H9 (cell line): Measurements from ENCODE around the gene ADAMTS17. TPM values are rescaled to one million over a fixed set of nuclear protein-coding genes. Genes with fewer than 3 reads are reported as not detected.

ENCODE experiments used
- DNase-seq: peaks from one replicate; pipeline ENCODE4 v3.0.0-alpha.2; 2017
- H2AFZ ChIP-seq: one replicate; pipeline ENCODE4 v1.6.1; 2013; ENCODE audit warnings: mild to moderate bottlenecking, low read length, control low read depth, moderate library complexity
- H2AK5ac ChIP-seq: 2 replicates; pipeline ENCODE4 v1.6.1; 2013; ENCODE audit warnings: low read length, control low read depth, mixed read lengths; ENCODE audit not compliant: insufficient read length
- H2BK120ac ChIP-seq: one replicate; pipeline ENCODE4 v1.6.1; 2013; ENCODE audit warnings: low read depth, mild to moderate bottlenecking, low read length, control low read depth, inconsistent platforms; ENCODE audit not compliant: poor library complexity, severe bottlenecking
- H2BK12ac ChIP-seq: 2 replicates; pipeline ENCODE4 v1.6.1; 2013; ENCODE audit warnings: low read length, control low read depth, mixed read lengths, low read depth; ENCODE audit not compliant: insufficient read length
- H2BK15ac ChIP-seq: 2 replicates; pipeline ENCODE4 v1.6.1; 2013; ENCODE audit warnings: low read depth, low read length, control low read depth
- H2BK20ac ChIP-seq: one replicate; pipeline ENCODE4 v1.6.1; 2013; ENCODE audit warnings: low read depth, mild to moderate bottlenecking, low read length, control low read depth, inconsistent platforms; ENCODE audit not compliant: poor library complexity, severe bottlenecking
- H2BK5ac ChIP-seq: 2 replicates; pipeline ENCODE4 v1.6.1; 2013; ENCODE audit warnings: low read length, control low read depth, mixed read lengths; ENCODE audit not compliant: insufficient read length
- H3K14ac ChIP-seq: 2 replicates; pipeline ENCODE4 v1.6.1; 2013; ENCODE audit warnings: low read length, control low read depth; ENCODE audit not compliant: insufficient read depth
- H3K18ac ChIP-seq: 2 replicates; pipeline ENCODE4 v1.6.1; 2013; ENCODE audit warnings: low read depth, mild to moderate bottlenecking, mixed read lengths, low read length, control low read depth; ENCODE audit not compliant: insufficient read length
- H3K23ac ChIP-seq: 2 replicates; pipeline ENCODE4 v1.6.1; 2013; ENCODE audit warnings: low read length, control low read depth, mixed read lengths, low read depth; ENCODE audit not compliant: insufficient read length
- H3K23me2 ChIP-seq: 2 replicates; pipeline ENCODE4 v1.6.1; 2013; ENCODE audit warnings: low read depth, mild to moderate bottlenecking, mixed read lengths, low read length, control low read depth; ENCODE audit not compliant: insufficient read length, poor library complexity, severe bottlenecking
- H3K27ac ChIP-seq: 2 replicates; pipeline ENCODE4 v1.5.1; 2013; ENCODE audit warnings: low read length, control low read depth, mixed read lengths, low read depth; ENCODE audit not compliant: insufficient read length
- H3K27me3 ChIP-seq: 2 replicates; pipeline ENCODE4 v1.6.1; 2013; ENCODE audit warnings: low read length, control low read depth, inconsistent platforms; ENCODE audit not compliant: insufficient read depth
- H3K4ac ChIP-seq: 2 replicates; pipeline ENCODE4 v1.6.1; 2013; ENCODE audit warnings: low read depth, mild to moderate bottlenecking, control low read depth, inconsistent platforms, low read length, moderate library complexity
- H3K4me1 ChIP-seq: 2 replicates; pipeline ENCODE4 v1.6.1; 2013; ENCODE audit warnings: low read length, control low read depth, inconsistent platforms; ENCODE audit not compliant: insufficient read depth
- H3K4me2 ChIP-seq: 2 replicates; pipeline ENCODE4 v1.6.1; 2013; ENCODE audit warnings: low read length, control low read depth, mixed read lengths; ENCODE audit not compliant: insufficient read length, insufficient read depth
- H3K56ac ChIP-seq: 2 replicates; pipeline ENCODE4 v1.6.1; 2013; ENCODE audit warnings: low read depth, mild to moderate bottlenecking, mixed read lengths, low read length, control low read depth; ENCODE audit not compliant: insufficient read length
- H3K79me1 ChIP-seq: 2 replicates; pipeline ENCODE4 v1.6.1; 2013; ENCODE audit warnings: low read depth, mild to moderate bottlenecking, moderate library complexity, low read length, control low read depth, inconsistent platforms; ENCODE audit not compliant: insufficient read depth, poor library complexity, severe bottlenecking
- H3K79me2 ChIP-seq: 2 replicates; pipeline ENCODE4 v1.6.1; 2013; ENCODE audit warnings: low read length, control low read depth, inconsistent platforms; ENCODE audit not compliant: insufficient read depth
- H3K9ac ChIP-seq: 2 replicates; pipeline ENCODE4 v1.6.1; 2013; ENCODE audit warnings: low read length, control low read depth, mixed read lengths; ENCODE audit not compliant: insufficient read length; ENCODE audit errors: extremely low read depth
- H3K9me3 ChIP-seq: one replicate; pipeline ENCODE4 v1.6.1; 2013; ENCODE audit warnings: low read depth, low read length, inconsistent platforms; ENCODE audit not compliant: control insufficient read depth
- H3T11ph ChIP-seq: one replicate; pipeline ENCODE4 v1.6.1; 2013; ENCODE audit warnings: mild to moderate bottlenecking, low read length, control low read depth, inconsistent platforms
- H4K20me1 ChIP-seq: one replicate; pipeline ENCODE4 v1.6.1; 2013; ENCODE audit not compliant: control insufficient read depth, insufficient read length, insufficient read depth
- H4K5ac ChIP-seq: 2 replicates; pipeline ENCODE4 v1.6.1; 2013; ENCODE audit warnings: low read depth, mild to moderate bottlenecking, mixed read lengths, low read length, control low read depth; ENCODE audit not compliant: insufficient read length
- H4K8ac ChIP-seq: replicated peaks from 2 replicates; pipeline ENCODE4 v1.6.1; 2013; ENCODE audit warnings: low read length, control low read depth, mixed read lengths, low read depth; ENCODE audit not compliant: insufficient read length
- H4K91ac ChIP-seq: 2 replicates; pipeline ENCODE4 v1.6.1; 2013; ENCODE audit warnings: low read depth, mild to moderate bottlenecking, moderate library complexity, mixed read lengths, low read length, control low read depth; ENCODE audit not compliant: insufficient read length
- H3K27ac Mint-ChIP-seq, 3 experiments: 2 replicates in 2 of 3; 3 replicates in 1 of 3; pipeline ENCODE4 v1.8.0; 2020 to 2021; ENCODE audit warnings: mixed read lengths in 3 of 3, mild to moderate bottlenecking in 1 of 3, moderate library complexity in 1 of 3
- H3K27me3 Mint-ChIP-seq: 2 replicates; pipeline ENCODE4 v1.8.0; 2021; ENCODE audit warnings: low read depth, mild to moderate bottlenecking, moderate library complexity, mixed read lengths
- H3K36me3 Mint-ChIP-seq, 3 experiments: 2 replicates in 2 of 3; 3 replicates in 1 of 3; pipeline ENCODE4 v1.8.0; 2020 to 2021; ENCODE audit warnings: low read depth in 3 of 3, mixed read lengths in 3 of 3; ENCODE audit not compliant: insufficient read depth in 1 of 3
- H3K4me1 Mint-ChIP-seq, 2 experiments: 2 replicates each; pipeline ENCODE4 v1.8.0; 2020; ENCODE audit warnings: mixed read lengths in 2 of 2
- H3K4me3 Mint-ChIP-seq, 2 experiments: 2 replicates in 1 of 2; 3 replicates in 1 of 2; pipeline ENCODE4 v1.8.0; 2020 to 2021; ENCODE audit warnings: mild to moderate bottlenecking in 2 of 2, mixed read lengths in 2 of 2, moderate library complexity in 1 of 2
- H3K9me3 Mint-ChIP-seq, 2 experiments: 2 replicates in 1 of 2; 3 replicates in 1 of 2; pipeline ENCODE4 v1.8.0; 2020; ENCODE audit warnings: mild to moderate bottlenecking in 2 of 2, mixed read lengths in 2 of 2, moderate library complexity in 1 of 2
- CTCF ChIP-seq: fragments of 200-600 bp; sonication (generic); conservative IDR thresholded peaks from 3 replicates; pipeline ENCODE4 v1.8.0; 2021; ENCODE audit warnings: antibody characterized with exemption, mild to moderate bottlenecking
- WGBS: extraction: QIAGEN DNeasy Blood & Tissue Kit; methylation state at CpG from one replicate; pipeline ENCODE4 v1.1.7; 2013; ENCODE audit warnings: missing lambda C conversion rate, low lambda C conversion rate, mixed read lengths; ENCODE audit not compliant: insufficient read length; ENCODE audit errors: extremely low coverage; 5-methylcytosine and 5-hydroxymethylcytosine counted together
- total RNA-seq: library from RNA; stranded (reverse); gene quantifications from 2 replicates; pipeline ENCODE4 v1.2.1, GENCODE V29; 2021

The ADAMTS17 gene
- total RNA-seq, 1 experiment from 2014 or later = 2.9 TPM

- Histone ChIP-seq H3K4me2 (no peak overlapping the region), H2BK120ac (no peak overlapping the region), H3K56ac (no peak overlapping the region), H2BK15ac (no peak overlapping the region), H3K23ac (no peak overlapping the region), H3K4ac (no peak overlapping the region), H3K9ac (no peak overlapping the region), H3K18ac (no peak overlapping the region), H2BK5ac (no peak overlapping the region), H3K9me3 (no peaks in the 10 kb centered on the region), H4K8ac (no peak overlapping the region), H2AFZ (no peak overlapping the region), H4K91ac (no peak overlapping the region), H3K14ac (no peak overlapping the region), H3K79me1 (no peaks in the 10 kb centered on the region), H3K27ac (no peak overlapping the region), H3T11ph (no peak overlapping the region), H4K5ac (no peak overlapping the region), H4K20me1 (no peaks in the 10 kb centered on the region), H3K27me3 (no peaks in the 10 kb centered on the region), H3K23me2 (no peaks in the 10 kb centered on the region), H3K4me1 (no peaks in the 10 kb centered on the region), H2BK12ac (no peak overlapping the region), H2BK20ac (no peak overlapping the region), H3K79me2 (no peaks in the 10 kb centered on the region), H2AK5ac (no peak overlapping the region)
- no peak for TF ChIP-seq CTCF
- peaks cover 0 to 5% (median 5%) of the 10 kb centered on the region in 3 experiments for H3K36me3 Mint-ChIP-seq
- H3K27me3 Mint-ChIP-seq = no peaks in the 10 kb centered on the region
- WGBS = no CpG with 5 or more reads among the region's 3 CpGs
- no peak overlapping the region for H3K27ac Mint-ChIP-seq
- no peak overlapping the region for H3K4me3 Mint-ChIP-seq
- H3K4me1 Mint-ChIP-seq = peaks cover 5 to 8% of the 10 kb centered on the region in 2 experiments
- no peaks in the 10 kb centered on the region; a peak in 2 of 5 replicates for H3K9me3 Mint-ChIP-seq
- no peak for DNase-seq
Observed at GRCh38 chr15:100174904-100175275, 166.9 kb downstream of the ADAMTS17 start.
